NCI-H1092 treated with DMSO at 0.1 percent for 48 hours (cell line): Measurements from ENCODE around the gene KRT78.
"Not testable (repeated sequence)": the region's sequence is repeated elsewhere in the genome, so short reads cannot be mapped to it uniquely, and the experiment has no call there.

Experiments
- DNase-seq: peaks from one replicate; lab custom pipeline; 2025; lab: John Stamatoyannopoulos, UW

Gene KRT78

GRCh38 chr12:52848661-52849255, at the start of gene KRT78:
Gene KRT78 (minus strand): TSS chr12:52848994. CDS start chr12:52848930, 64 bp downstream.
- no peak for DNase-seq

GRCh38 chr12:52896190-52897100, 47.7 kb upstream of the KRT78 start:
- DNase-seq: no peak

GRCh38 chr12:52895726-52896189, 47.0 kb upstream of the KRT78 start:
- no peak for DNase-seq

GRCh38 chr12:52892974-52893373, 44.2 kb upstream of the KRT78 start:
- no peak for DNase-seq

GRCh38 chr12:52892207-52892852, 43.5 kb upstream of the KRT78 start:
- DNase-seq: no peak

DNA sequence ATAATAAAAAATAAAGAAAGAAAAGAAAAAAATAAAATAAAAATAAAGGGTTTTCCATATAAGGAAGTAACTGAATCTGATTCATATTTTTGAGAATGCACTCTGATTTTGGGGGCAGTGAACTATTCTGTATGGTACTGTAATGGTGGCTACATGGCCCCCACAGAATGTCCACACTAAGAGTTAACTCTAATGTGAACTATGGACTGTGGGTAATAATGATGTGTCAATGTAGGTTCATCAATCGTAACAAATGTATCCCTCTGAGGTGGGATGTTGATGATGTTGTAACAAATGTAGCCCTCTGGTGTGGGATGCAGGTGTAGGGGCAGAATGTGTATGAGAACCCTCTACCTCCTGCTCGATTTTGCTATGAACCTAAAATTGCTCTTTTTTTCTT, 42.2 kb upstream of the KRT78 start:
- no peak for DNase-seq

- no peak for DNase-seq
Measured at GRCh38 chr12:52890417-52890816, 41.6 kb upstream of the KRT78 start.

DNA sequence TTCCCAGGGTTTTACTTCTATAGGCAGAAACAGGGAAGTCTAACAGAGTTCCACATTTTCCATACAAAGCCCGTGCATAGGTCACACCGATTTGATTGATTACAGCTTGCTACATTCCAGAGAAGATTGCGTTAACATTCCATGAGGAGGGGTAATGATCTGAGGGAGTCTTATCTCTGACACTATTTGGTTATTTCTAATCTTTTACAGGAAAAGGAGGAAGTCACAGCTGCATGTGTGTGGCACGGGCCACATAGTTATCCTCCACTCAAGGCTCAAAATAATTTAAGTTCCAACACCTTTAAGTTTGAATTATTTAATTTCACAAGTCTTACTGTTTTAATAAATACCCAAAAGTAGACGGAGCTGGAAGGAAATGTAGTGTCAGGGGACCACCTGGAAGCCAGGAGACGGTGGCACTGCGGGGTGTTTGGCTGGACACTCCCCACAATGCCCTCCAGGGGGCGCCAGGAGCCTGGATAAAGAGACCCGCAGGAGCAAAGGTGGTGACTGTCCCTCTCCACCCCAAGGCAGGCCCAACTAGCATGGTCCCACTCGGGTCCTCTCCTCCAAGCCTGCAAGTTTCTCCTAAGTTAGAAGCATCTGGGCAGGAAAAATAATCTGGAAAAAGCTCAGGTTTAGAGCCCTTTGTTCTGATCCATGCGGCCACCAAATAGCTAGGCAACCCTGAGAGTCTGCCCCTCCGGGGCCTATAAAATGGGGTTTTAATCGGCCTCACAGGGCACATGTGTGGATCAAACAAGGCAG, 35.9 kb upstream of the KRT78 start:
- DNase-seq: peak; percentile 62

- not testable (repeated sequence) for DNase-seq
Measured at GRCh38 chr12:52880499-52880898, 31.7 kb upstream of the KRT78 start.

- DNase-seq: peak; percentile 84
Measured at GRCh38 chr12:52879394-52880351, 30.9 kb upstream of the KRT78 start.

DNA sequence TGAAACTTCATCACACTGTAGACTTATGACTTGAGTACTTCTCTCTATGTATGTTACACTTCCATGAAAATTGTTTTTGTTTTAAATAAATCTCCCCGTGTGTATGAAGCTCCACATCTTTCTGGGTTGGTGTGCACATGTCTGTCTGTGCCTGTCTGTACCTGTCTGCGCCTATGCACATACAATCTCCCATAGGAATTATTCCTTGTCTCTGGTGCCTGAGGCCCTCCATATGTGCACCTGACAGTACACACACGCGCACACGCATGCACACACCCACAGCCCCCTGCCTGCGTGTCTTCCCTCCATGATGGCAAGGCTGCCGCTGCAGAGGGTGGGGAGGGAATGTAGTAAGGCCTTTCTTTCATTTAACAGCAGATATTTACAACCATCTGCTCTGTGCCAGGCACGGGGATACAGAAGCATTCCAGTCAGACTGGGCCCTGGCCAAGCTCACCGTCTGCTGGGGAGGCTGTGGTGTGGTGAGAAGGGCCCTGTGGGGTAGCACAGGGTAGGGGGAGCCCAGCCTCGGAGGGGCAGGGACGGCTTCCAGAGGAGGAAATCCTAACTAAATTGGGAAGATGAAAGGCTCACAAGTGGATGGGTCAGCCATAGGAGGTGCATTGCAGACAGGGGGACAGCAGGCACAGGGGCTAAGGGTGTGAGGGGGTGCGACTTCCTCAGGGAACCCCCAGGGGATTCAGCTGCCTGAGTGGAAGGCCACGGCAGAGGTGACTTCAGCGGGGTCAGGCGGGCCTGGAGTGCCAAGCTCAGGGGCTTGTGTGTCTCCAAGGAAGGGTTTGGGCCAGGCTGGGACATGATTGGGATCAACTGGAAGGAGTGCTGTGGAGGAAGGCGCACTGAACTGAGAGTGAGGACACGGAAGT, 30.0 kb upstream of the KRT78 start:
- no peak for DNase-seq

DNA sequence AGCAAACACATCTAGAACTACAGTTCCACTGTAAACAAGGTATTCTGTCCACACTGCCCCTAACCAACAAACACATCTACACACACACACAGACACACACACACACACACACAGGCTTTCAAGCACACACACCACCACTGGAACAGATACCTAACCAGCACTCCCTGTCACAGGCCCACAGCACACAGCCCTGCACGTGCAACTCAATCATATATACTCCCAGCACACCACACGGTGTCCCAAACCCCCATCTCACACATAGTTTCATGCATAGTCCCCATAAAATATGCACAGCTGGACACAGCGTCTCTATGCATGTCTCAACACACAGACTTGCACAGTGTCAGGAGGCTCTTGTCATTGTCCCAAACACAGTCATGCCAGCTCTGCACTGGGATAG, 28.4 kb upstream of the KRT78 start:
- no peak for DNase-seq

GRCh38 chr12:52876372-52876771, 27.6 kb upstream of the KRT78 start:
- no peak for DNase-seq

- no peak for DNase-seq
Measured at GRCh38 chr12:52874573-52875435, 26.0 kb upstream of the KRT78 start.

DNA sequence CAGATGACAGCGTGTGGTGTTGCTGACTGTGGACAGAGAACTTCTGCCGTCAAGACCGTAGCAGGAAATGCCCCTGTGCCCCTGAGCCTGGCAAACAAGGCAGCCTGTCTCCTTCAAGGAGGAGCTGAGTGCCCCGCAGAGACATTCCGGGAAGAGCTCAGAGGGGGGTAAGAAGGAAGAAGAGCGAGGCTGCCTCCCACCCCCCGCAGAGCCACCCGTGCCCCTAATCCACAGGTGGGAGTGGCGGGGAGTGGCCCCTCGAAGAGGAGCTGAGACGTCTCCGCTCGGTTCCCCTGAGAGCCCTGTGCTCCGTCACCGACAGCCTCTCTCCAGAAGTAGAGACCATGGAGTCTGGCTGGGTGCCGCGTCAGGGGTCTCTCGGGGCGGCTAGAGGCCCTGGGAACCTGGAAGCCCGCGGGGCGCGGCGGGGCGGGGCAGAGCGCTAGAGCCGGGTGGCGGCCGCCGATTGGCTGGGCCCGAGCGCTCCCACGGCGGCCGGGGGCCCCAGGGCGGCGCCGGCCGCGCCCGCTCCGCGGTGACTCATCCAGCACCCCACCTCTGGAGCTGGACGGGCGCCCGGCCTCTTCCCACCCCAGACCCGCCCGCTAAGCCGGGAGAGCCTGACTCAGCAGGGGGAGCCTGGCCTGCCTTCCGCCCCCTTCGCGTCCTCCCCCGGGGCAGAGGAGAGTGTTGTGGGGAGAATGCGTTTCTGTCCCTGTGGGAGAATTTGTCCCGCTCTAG, 25.2 kb upstream of the KRT78 start:
- peak; percentile 23 for DNase-seq

DNA sequence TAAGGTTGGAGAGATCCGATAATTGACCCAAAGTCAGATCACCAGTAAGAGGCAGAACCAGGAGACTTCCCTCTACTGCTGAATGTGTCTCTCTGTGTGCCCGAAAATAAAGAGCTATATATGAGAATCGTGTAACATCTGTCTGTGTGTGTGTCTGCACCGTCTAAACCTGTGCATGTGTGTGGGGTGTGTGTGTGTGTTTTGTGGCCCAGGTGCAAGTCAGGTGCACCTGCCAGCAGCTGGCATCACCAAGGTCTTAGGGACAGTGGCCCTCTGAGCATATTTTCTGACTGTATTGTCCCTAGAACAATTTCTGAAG, 24.7 kb upstream of the KRT78 start:
- DNase-seq: no peak

GRCh38 chr12:52872644-52873389, 24.0 kb upstream of the KRT78 start:
- DNase-seq: no peak
